GM12864 (cell line): ENCODE measurements around the gene CLDN18.

Experiments
- DNase-seq: peaks from one replicate; pipeline ENCODE4 v3.0.0-alpha.2; 2011; ENCODE audit warnings: low read depth
- H3K4me3 ChIP-seq: 2 replicates; pipeline ENCODE4 v1.5.1; 2011; ENCODE audit warnings: mild to moderate bottlenecking, low read depth, low read length, control low read depth
- TF ChIP-seq, protein P1 (sequence below): IDR thresholded peaks from 2 replicates; pipeline ENCODE4 v1.5.1; 2011; ENCODE audit warnings: low read depth, mild to moderate bottlenecking, moderate library complexity, low read length, control low read depth, inconsistent platforms; ENCODE audit errors: missing control alignments

The CLDN18 gene

DNA sequence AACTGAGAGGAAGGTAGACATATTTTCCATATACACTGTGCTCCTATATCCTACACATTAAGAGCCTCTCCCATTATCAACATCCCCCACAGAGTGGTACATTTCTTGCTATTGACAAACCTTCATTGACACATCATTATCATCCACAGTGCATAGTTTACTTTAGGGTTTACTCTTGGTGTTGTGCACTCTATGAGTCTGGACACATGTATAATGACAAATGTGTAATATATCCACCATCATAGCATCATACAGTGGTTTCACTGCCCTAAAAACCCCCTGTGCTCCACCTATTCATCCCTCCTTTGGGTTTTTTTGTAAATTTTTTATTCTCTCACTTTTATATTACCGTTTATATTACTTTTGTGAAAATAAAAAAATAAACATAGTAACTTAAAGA, 22.2 kb upstream of the CLDN18 start:
- H3K4me3 ChIP-seq: no peak overlapping the region
- TF ChIP-seq, protein P1, sequence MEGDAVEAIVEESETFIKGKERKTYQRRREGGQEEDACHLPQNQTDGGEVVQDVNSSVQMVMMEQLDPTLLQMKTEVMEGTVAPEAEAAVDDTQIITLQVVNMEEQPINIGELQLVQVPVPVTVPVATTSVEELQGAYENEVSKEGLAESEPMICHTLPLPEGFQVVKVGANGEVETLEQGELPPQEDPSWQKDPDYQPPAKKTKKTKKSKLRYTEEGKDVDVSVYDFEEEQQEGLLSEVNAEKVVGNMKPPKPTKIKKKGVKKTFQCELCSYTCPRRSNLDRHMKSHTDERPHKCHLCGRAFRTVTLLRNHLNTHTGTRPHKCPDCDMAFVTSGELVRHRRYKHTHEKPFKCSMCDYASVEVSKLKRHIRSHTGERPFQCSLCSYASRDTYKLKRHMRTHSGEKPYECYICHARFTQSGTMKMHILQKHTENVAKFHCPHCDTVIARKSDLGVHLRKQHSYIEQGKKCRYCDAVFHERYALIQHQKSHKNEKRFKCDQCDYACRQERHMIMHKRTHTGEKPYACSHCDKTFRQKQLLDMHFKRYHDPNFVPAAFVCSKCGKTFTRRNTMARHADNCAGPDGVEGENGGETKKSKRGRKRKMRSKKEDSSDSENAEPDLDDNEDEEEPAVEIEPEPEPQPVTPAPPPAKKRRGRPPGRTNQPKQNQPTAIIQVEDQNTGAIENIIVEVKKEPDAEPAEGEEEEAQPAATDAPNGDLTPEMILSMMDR: no peak
- no peak for DNase-seq

- TF ChIP-seq, protein P1: no peak
- DNase-seq: peak; percentile 80
- H3K4me3 ChIP-seq: no peak overlapping the region
Observed at GRCh38 chr3:137988152-137988551, 21.8 kb upstream of the CLDN18 start.

DNA sequence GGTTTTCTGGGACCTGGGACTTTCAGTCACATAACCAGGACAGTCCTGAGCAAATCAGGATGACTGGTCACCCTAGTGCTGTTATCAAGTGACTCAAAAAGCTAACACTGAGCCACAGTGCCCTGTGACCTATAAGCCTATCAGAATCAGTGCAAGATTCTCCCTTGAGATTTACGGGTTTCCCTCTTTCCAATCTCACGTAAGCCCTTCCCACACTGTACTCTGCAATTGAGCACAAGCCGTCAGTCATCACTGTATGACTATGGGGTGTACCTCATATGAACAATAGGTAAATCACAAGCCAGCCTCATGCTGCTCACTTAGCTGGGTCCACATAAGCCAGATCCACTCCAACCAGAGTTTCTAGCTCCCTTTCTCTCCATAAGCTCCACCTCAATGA, 21.0 kb upstream of the CLDN18 start:
- no peak overlapping the region for H3K4me3 ChIP-seq
- TF ChIP-seq, protein P1: no peak
- DNase-seq: peak; percentile 78

GRCh38 chr3:137990427-137990826, 19.5 kb upstream of the CLDN18 start:
- DNase-seq: no peak
- no peak overlapping the region for H3K4me3 ChIP-seq
- TF ChIP-seq, protein P1: no peak

- peak; percentile 35 for DNase-seq
- TF ChIP-seq, protein P1: no peak
Observed at GRCh38 chr3:137992592-137992991, 17.4 kb upstream of the CLDN18 start.

GRCh38 chr3:137998121-137999042, 11.6 kb upstream of the CLDN18 start:
- TF ChIP-seq, protein P1: no peak
- no peak overlapping the region for H3K4me3 ChIP-seq
- no peak for DNase-seq

More at GRCh38 chr3:137992592-137992991, 17.4 kb upstream of the CLDN18 start:
- H3K4me3 ChIP-seq: no peak overlapping the region
